ENCODE data around the gene ANXA11.

GRCh38 chr10:80204677-80205476, 460 bp downstream of the ANXA11 start:
- TF ChIP-seq POLR2A (IDR thresholded peaks at IDR 0.05), result no peak
- TF ChIP-seq, protein P1, sequence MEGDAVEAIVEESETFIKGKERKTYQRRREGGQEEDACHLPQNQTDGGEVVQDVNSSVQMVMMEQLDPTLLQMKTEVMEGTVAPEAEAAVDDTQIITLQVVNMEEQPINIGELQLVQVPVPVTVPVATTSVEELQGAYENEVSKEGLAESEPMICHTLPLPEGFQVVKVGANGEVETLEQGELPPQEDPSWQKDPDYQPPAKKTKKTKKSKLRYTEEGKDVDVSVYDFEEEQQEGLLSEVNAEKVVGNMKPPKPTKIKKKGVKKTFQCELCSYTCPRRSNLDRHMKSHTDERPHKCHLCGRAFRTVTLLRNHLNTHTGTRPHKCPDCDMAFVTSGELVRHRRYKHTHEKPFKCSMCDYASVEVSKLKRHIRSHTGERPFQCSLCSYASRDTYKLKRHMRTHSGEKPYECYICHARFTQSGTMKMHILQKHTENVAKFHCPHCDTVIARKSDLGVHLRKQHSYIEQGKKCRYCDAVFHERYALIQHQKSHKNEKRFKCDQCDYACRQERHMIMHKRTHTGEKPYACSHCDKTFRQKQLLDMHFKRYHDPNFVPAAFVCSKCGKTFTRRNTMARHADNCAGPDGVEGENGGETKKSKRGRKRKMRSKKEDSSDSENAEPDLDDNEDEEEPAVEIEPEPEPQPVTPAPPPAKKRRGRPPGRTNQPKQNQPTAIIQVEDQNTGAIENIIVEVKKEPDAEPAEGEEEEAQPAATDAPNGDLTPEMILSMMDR (IDR thresholded peaks at IDR 0.05), result no peak

Data from prostate gland (tissue), 2 donors.